Measurements from ENCODE around the gene CCN6.

GRCh38 chr6:112049996-112050395, 3.9 kb upstream of the CCN6 start:
- no peak for TF ChIP-seq CTCF (IDR thresholded peaks at IDR 0.05)
- TF ChIP-seq POLR2A (IDR thresholded peaks at IDR 0.05) = no peak

All from tibial nerve (tissue), 3 donors.